Middle frontal gyrus (tissue), 1 donor: ENCODE results near the gene SUN5.

ENCODE experiments used
- DNase-seq: peaks from one replicate; pipeline ENCODE4 v3.0.0-alpha.2; 2015; ENCODE audit warnings: low spot score; ENCODE audit errors: extremely low spot score

SUN5 gene

GRCh38 chr20:33026779-33027759, 22.8 kb upstream of the SUN5 start:
- DNase-seq, result no peak

GRCh38 chr20:33026072-33026778, 22.0 kb upstream of the SUN5 start:
- no peak for DNase-seq

GRCh38 chr20:33025318-33025876, 21.2 kb upstream of the SUN5 start:
- DNase-seq, result no peak

GRCh38 chr20:33024609-33025317, 20.5 kb upstream of the SUN5 start:
- no peak for DNase-seq

- no peak for DNase-seq
These were observed 20.0 kb upstream of the SUN5 start for GRCh38 chr20:33024243-33024560.

- no peak for DNase-seq
These were observed 19.4 kb upstream of the SUN5 start for GRCh38 chr20:33023439-33024242.

- DNase-seq, result no peak
These were observed 18.6 kb upstream of the SUN5 start for GRCh38 chr20:33022694-33023438.

- DNase-seq, result no peak
These were observed 18.1 kb upstream of the SUN5 start for GRCh38 chr20:33022289-33022688.

GRCh38 chr20:33021879-33022278, 17.6 kb upstream of the SUN5 start:
- no peak for DNase-seq

GRCh38 chr20:33020278-33021161, 16.3 kb upstream of the SUN5 start:
- no peak for DNase-seq

GRCh38 chr20:33019465-33020277, 15.4 kb upstream of the SUN5 start:
- no peak for DNase-seq

- no peak for DNase-seq
These were observed 14.1 kb upstream of the SUN5 start for GRCh38 chr20:33018169-33018931.

- DNase-seq, result no peak
These were observed 13.3 kb upstream of the SUN5 start for GRCh38 chr20:33017542-33017941.

GRCh38 chr20:33016581-33017109, 12.4 kb upstream of the SUN5 start:
- no peak for DNase-seq

- DNase-seq, result no peak
These were observed 11.7 kb upstream of the SUN5 start for GRCh38 chr20:33015700-33016580.

GRCh38 chr20:33015114-33015484, 10.9 kb upstream of the SUN5 start:
- DNase-seq, result no peak
